Endothelial cell of hepatic sinusoid (primary cell): Measurements from ENCODE around the gene PCDHGB4.
"Not testable (repeated sequence)": the region's sequence is repeated elsewhere in the genome, so short reads cannot be mapped to it uniquely, and the experiment has no call there.

Experiments
- in situ Hi-C: cut with HindIII; loops from 2 replicates; pipeline ENCODE4 v1.10.0; 2017; ENCODE audit warnings: low sequenced_read_pairs

PCDHGB4 gene

GRCh38 chr5:141366016-141366896 lies 21.2 kb upstream of the PCDHGB4 start:
- in situ Hi-C loops = no loop called here

- in situ Hi-C loops = no loop called here
Measured at GRCh38 chr5:141369994-141370848, 17.3 kb upstream of the PCDHGB4 start, which contains the start of gene PCDHGB3. Gene PCDHGB3 (plus strand): TSS chr5:141370242. CDS start chr5:141370395, 153 bp downstream.

GRCh38 chr5:141371572-141372475 lies 15.7 kb upstream of the PCDHGB4 start:
- in situ Hi-C loops = no loop called here

- in situ Hi-C loops = no loop called here
Measured at GRCh38 chr5:141373673-141374317, 13.7 kb upstream of the PCDHGB4 start, which contains the start of gene PCDHGA6. Gene PCDHGA6 (plus strand): TSS chr5:141373891. CDS start chr5:141374084, 193 bp downstream.

GRCh38 chr5:141374627-141375026 lies 12.9 kb upstream of the PCDHGB4 start:
- in situ Hi-C loops = no loop called here

- in situ Hi-C loops = not testable (repeated sequence)
Measured at GRCh38 chr5:141375444-141376155, 11.9 kb upstream of the PCDHGB4 start.

- in situ Hi-C loops = no loop called here
Measured at GRCh38 chr5:141382469-141383294, 4.8 kb upstream of the PCDHGB4 start, which contains the start of gene PCDHGA7. Gene PCDHGA7 (plus strand): TSS chr5:141382742. CDS start chr5:141382900, 158 bp downstream.

GRCh38 chr5:141383345-141383744 lies 4.2 kb upstream of the PCDHGB4 start:
- in situ Hi-C loops = no loop called here

GRCh38 chr5:141384471-141385267 lies 2.8 kb upstream of the PCDHGB4 start:
- in situ Hi-C loops = no loop called here

- in situ Hi-C loops = no loop called here
Measured at GRCh38 chr5:141388661-141389060, 1.2 kb downstream of the PCDHGB4 start.

- in situ Hi-C loops = loop anchor here (5.0 kb wide), 1 partner anchor 62 kb away; no protein-coding TSS in a partner anchor
Measured at GRCh38 chr5:141389153-141390042, 1.9 kb downstream of the PCDHGB4 start.

GRCh38 chr5:141392429-141393198 lies 5.1 kb downstream of the PCDHGB4 start, which contains the start of gene PCDHGA8:
Gene PCDHGA8 (plus strand): TSS chr5:141392633. CDS start chr5:141392814, 181 bp downstream.
- in situ Hi-C loops = loop anchor here (5.0 kb wide), 1 partner anchor 65 kb away; no protein-coding TSS in a partner anchor

- in situ Hi-C loops = loop anchor here (5.0 kb wide), 1 partner anchor 66 kb away; no protein-coding TSS in a partner anchor
Measured at GRCh38 chr5:141393267-141393666, 5.8 kb downstream of the PCDHGB4 start.

GRCh38 chr5:141394401-141395187 lies 7.1 kb downstream of the PCDHGB4 start:
- in situ Hi-C loops = loop anchor here (5.0 kb wide), 1 partner anchor 67 kb away; no protein-coding TSS in a partner anchor
